OCI-LY3 (cell line): ENCODE results near the gene PPFIBP2.

ENCODE experiments used
- H2AFZ ChIP-seq: fragments of 200-600, 300-600 bp; shearing (Covaris generic); 2 replicates; pipeline ENCODE4 v1.6.0; 2014; ENCODE audit warnings: antibody characterized with exemption, low read depth, low read length
- H3K27ac ChIP-seq: fragments of 200-600, 300-600 bp; sonication (generic); 2 replicates; pipeline ENCODE4 v1.5.1; 2014; ENCODE audit warnings: mild to moderate bottlenecking, low read length, moderate library complexity, mixed read lengths
- H3K27me3 ChIP-seq: fragments of 200-600, 300-600 bp; sonication (generic); 2 replicates; pipeline ENCODE4 v1.6.1; 2014; ENCODE audit warnings: low read depth, low read length, mixed read lengths
- H3K36me3 ChIP-seq: fragments of 200-600, 300-600 bp; sonication (generic); replicated peaks from 2 replicates; pipeline ENCODE3; 2014; ENCODE audit warnings: low read depth, low read length, mixed read lengths
- H3K4me1 ChIP-seq: fragments of 300-600, 200-600 bp; sonication (generic); 2 replicates; pipeline ENCODE4 v1.6.1; 2014; ENCODE audit warnings: low read length, mixed read lengths
- H3K4me2 ChIP-seq: fragments of 200-600, 300-600 bp; sonication (generic); 2 replicates; pipeline ENCODE4 v1.6.1; 2014; ENCODE audit warnings: low read length, mixed read lengths
- H3K4me3 ChIP-seq: fragments of 300-600, 200-600 bp; sonication (generic); 2 replicates; pipeline ENCODE4 v1.5.1; 2014; ENCODE audit warnings: antibody characterized with exemption, mild to moderate bottlenecking, low read length, moderate library complexity
- H3K79me2 ChIP-seq: fragments of 300-600, 200-600 bp; shearing (Covaris generic); 2 replicates; pipeline ENCODE4 v1.6.1; 2014; ENCODE audit warnings: mild to moderate bottlenecking, low read length, mixed read lengths
- H3K9ac ChIP-seq: fragments of 300-600, 200-600 bp; shearing (Covaris generic); 2 replicates; pipeline ENCODE4 v1.6.0; 2014; ENCODE audit warnings: mild to moderate bottlenecking, low read length, moderate library complexity
- H3K9me3 ChIP-seq: fragments of 200-600, 300-600 bp; shearing (Covaris generic); 2 replicates; pipeline ENCODE4 v1.6.1; 2014; ENCODE audit warnings: low read length, mixed read lengths; ENCODE audit not compliant: insufficient read depth
- H4K20me1 ChIP-seq: fragments of 200-600, 300-600 bp; sonication (generic); 2 replicates; pipeline ENCODE4 v1.6.1; 2016; ENCODE audit warnings: low read length, mixed read lengths; ENCODE audit not compliant: insufficient read depth
- CTCF ChIP-seq: fragments of 200-600, 300-600 bp; sonication (generic); IDR thresholded peaks from 2 replicates; pipeline ENCODE4 v1.5.1; 2014; ENCODE audit warnings: antibody characterized with exemption, low read length, low read depth
- EZH2phosphoT487 ChIP-seq: fragments of 200-600 bp; shearing (Covaris generic); IDR thresholded peaks from 2 replicates; pipeline ENCODE4 v1.6.1; 2018; ENCODE audit warnings: antibody characterized with exemption, mixed run types, low read depth

Gene PPFIBP2

GRCh38 chr11:7593481-7593880, 79.7 kb downstream of the PPFIBP2 start:
- H3K27ac ChIP-seq: no peak overlapping the region
- H2AFZ ChIP-seq: no peak overlapping the region
- no peak overlapping the region for H3K4me3 ChIP-seq
- TF ChIP-seq CTCF (no peak), EZH2phosphoT487 (no peak)
- peaks cover 16% of the 10 kb centered on the region for H4K20me1 ChIP-seq
- peaks cover 16% of the 10 kb centered on the region for H3K4me1 ChIP-seq
- peaks cover 35% of the 10 kb centered on the region for H3K36me3 ChIP-seq
- no peak overlapping the region for H3K4me2 ChIP-seq
- H3K79me2 ChIP-seq: no peaks in the 10 kb centered on the region
- no peaks in the 10 kb centered on the region for H3K9me3 ChIP-seq
- no peaks in the 10 kb centered on the region for H3K27me3 ChIP-seq
- no peak overlapping the region for H3K9ac ChIP-seq

- Histone ChIP-seq H3K4me2 (no peak overlapping the region), H3K9ac (no peak overlapping the region), H3K27ac (no peak overlapping the region), H4K20me1 (peaks cover 14% of the 10 kb centered on the region), H2AFZ (no peak overlapping the region), H3K36me3 (peaks cover 38% of the 10 kb centered on the region), H3K4me1 (peaks cover 12% of the 10 kb centered on the region), H3K9me3 (no peaks in the 10 kb centered on the region), H3K4me3 (no peak overlapping the region), H3K27me3 (no peaks in the 10 kb centered on the region), H3K79me2 (no peaks in the 10 kb centered on the region)
- no peak for TF ChIP-seq EZH2phosphoT487
- no peak for TF ChIP-seq CTCF
Observed at GRCh38 chr11:7595016-7595866, 81.4 kb downstream of the PPFIBP2 start.

- H3K27ac ChIP-seq: no peak overlapping the region
Observed at GRCh38 chr11:7595951-7596350, 82.2 kb downstream of the PPFIBP2 start.

More at GRCh38 chr11:7595951-7596350, 82.2 kb downstream of the PPFIBP2 start:
- Histone ChIP-seq H3K9me3 (no peaks in the 10 kb centered on the region), H3K27me3 (no peaks in the 10 kb centered on the region), H4K20me1 (peaks cover 15% of the 10 kb centered on the region), H3K36me3 (peaks cover 37% of the 10 kb centered on the region), H3K9ac (no peak overlapping the region), H3K4me3 (no peak overlapping the region), H2AFZ (no peak overlapping the region), H3K4me1 (peaks cover 12% of the 10 kb centered on the region), H3K4me2 (no peak overlapping the region), H3K79me2 (no peaks in the 10 kb centered on the region)
- no peak for TF ChIP-seq EZH2phosphoT487
- no peak for TF ChIP-seq CTCF
